HEK293 (cell line): ENCODE data around the gene MUC13.

Experiments
- CTCF ChIA-PET: fragments of 350-600 bp; formaldehyde crosslinking; extraction: SDS; loops from one replicate; lab custom pipeline; 2021; ENCODE audit warnings: antibody characterized with exemption; lab: Yijun Ruan, JAX
- POLR2A ChIA-PET: fragments of 300-600 bp; formaldehyde crosslinking; extraction: SDS; loops from one replicate; lab custom pipeline; 2020; ENCODE audit warnings: antibody characterized with exemption, inconsistent platforms; lab: Yijun Ruan, JAX
- H3K27ac ChIP-seq: fragments of 200-500 bp; sonication (Bioruptor generic); 2 replicates; pipeline ENCODE4 v1.5.1; 2014; ENCODE audit warnings: low read depth, low read length, control low read depth, inconsistent platforms; ENCODE audit errors: extremely low read depth
- H3K36me3 ChIP-seq, 2 experiments: fragments of 200-500 bp in 1 of 2; sonication (Bioruptor generic) in 1 of 2; 1 replicate in 1 of 2; 2 replicates in 1 of 2; pipeline ENCODE4 v1.5.1; 2014 to 2017; ENCODE audit warnings: inconsistent platforms in 2 of 2, low read length in 2 of 2; ENCODE audit not compliant: control insufficient read depth in 2 of 2, insufficient read depth in 1 of 2
- H3K4me1 ChIP-seq: fragments of 200-500 bp; sonication (Bioruptor generic); 2 replicates; pipeline ENCODE4 v1.5.1; 2014; ENCODE audit warnings: mild to moderate bottlenecking, low read length, inconsistent platforms; ENCODE audit not compliant: control insufficient read depth, insufficient read depth
- H3K4me3 ChIP-seq: 2 replicates; pipeline ENCODE4 v1.5.1; 2011; ENCODE audit warnings: low read depth, mild to moderate bottlenecking, control low read depth, low read length, moderate library complexity
- H3K9me3 ChIP-seq: fragments of 200-500 bp; sonication (Bioruptor generic); 2 replicates; pipeline ENCODE4 v1.5.1; 2014; ENCODE audit warnings: low read depth, low read length, inconsistent platforms; ENCODE audit not compliant: control insufficient read depth, insufficient read depth
- BCL6B ChIP-seq: fragments of 450-650 bp; formaldehyde crosslinking; IDR thresholded peaks from 2 replicates; pipeline ENCODE4 v1.5.1; 2017; ENCODE audit warnings: missing biosample characterization, missing genetic modification characterization
- FEZF1 ChIP-seq: fragments of 450-650 bp; formaldehyde crosslinking; IDR thresholded peaks from 2 replicates; pipeline ENCODE4 v1.5.1; 2016; ENCODE audit warnings: missing biosample characterization, missing genetic modification characterization
- GFI1B ChIP-seq: fragments of 450-650 bp; formaldehyde crosslinking; IDR thresholded peaks from 2 replicates; pipeline ENCODE4 v1.5.1; 2016; ENCODE audit warnings: missing biosample characterization, missing genetic modification characterization
- KLF16 ChIP-seq: fragments of 450-650 bp; formaldehyde crosslinking; IDR thresholded peaks from 2 replicates; pipeline ENCODE4 v1.5.1; 2017; ENCODE audit warnings: missing biosample characterization, missing genetic modification characterization
- MYNN ChIP-seq: fragments of 450-650 bp; formaldehyde crosslinking; IDR thresholded peaks from 2 replicates; pipeline ENCODE4 v1.5.1; 2016; ENCODE audit warnings: missing biosample characterization, missing genetic modification characterization, borderline replicate concordance
- PBX3 ChIP-seq: sonication (generic); formaldehyde crosslinking; IDR thresholded peaks from 2 replicates; pipeline ENCODE4 v1.8.1; 2022; ENCODE audit warnings: mild to moderate bottlenecking, moderate library complexity, missing genetic modification reagents
- REST ChIP-seq: fragments of 450-650 bp; formaldehyde crosslinking; IDR thresholded peaks from 2 replicates; pipeline ENCODE4 v1.5.1; 2016; ENCODE audit warnings: missing biosample characterization, missing genetic modification characterization
- SALL2 ChIP-seq: fragments of 450-650 bp; formaldehyde crosslinking; IDR thresholded peaks from 2 replicates; pipeline ENCODE4 v1.5.0; 2017; ENCODE audit warnings: missing biosample characterization, mild to moderate bottlenecking, missing genetic modification characterization, borderline replicate concordance
- SCRT2 ChIP-seq: fragments of 450-650 bp; formaldehyde crosslinking; IDR thresholded peaks from 2 replicates; pipeline ENCODE4 v1.5.1; 2016; ENCODE audit warnings: missing biosample characterization, missing genetic modification characterization
- SP7 ChIP-seq: fragments of 450-650 bp; formaldehyde crosslinking; IDR thresholded peaks from 2 replicates; pipeline ENCODE4 v1.5.1; 2016; ENCODE audit warnings: missing biosample characterization, missing genetic modification characterization
- ZBTB1 ChIP-seq: fragments of 450-650 bp; formaldehyde crosslinking; IDR thresholded peaks from 2 replicates; pipeline ENCODE4 v1.5.1; 2016; ENCODE audit warnings: missing biosample characterization, missing genetic modification characterization
- ZBTB10 ChIP-seq: fragments of 450-650 bp; formaldehyde crosslinking; IDR thresholded peaks from 2 replicates; pipeline ENCODE4 v1.5.1; 2016; ENCODE audit warnings: missing biosample characterization, missing genetic modification characterization
- ZBTB21 ChIP-seq: fragments of 450-650 bp; formaldehyde crosslinking; IDR thresholded peaks from 2 replicates; pipeline ENCODE4 v1.5.1; 2017; ENCODE audit warnings: missing biosample characterization, missing genetic modification characterization
- ZBTB44 ChIP-seq: fragments of 450-650 bp; IDR thresholded peaks from 2 replicates; pipeline ENCODE4 v1.5.1; 2018; ENCODE audit warnings: missing biosample characterization, mild to moderate bottlenecking, missing genetic modification characterization
- ZNF221 ChIP-seq: fragments of 450-650 bp; formaldehyde crosslinking; IDR thresholded peaks from 2 replicates; pipeline ENCODE4 v1.5.1; 2017; ENCODE audit warnings: missing biosample characterization, missing genetic modification characterization, borderline replicate concordance
- ZNF354C ChIP-seq: fragments of 450-650 bp; formaldehyde crosslinking; IDR thresholded peaks from 2 replicates; pipeline ENCODE4 v1.5.1; 2016; ENCODE audit warnings: missing biosample characterization, missing genetic modification characterization, low read depth, borderline replicate concordance
- ZNF362 ChIP-seq: fragments of 450-650 bp; formaldehyde crosslinking; IDR thresholded peaks from 2 replicates; pipeline ENCODE4 v1.5.1; 2016; ENCODE audit warnings: missing biosample characterization, missing genetic modification characterization
- ZNF513 ChIP-seq: fragments of 450-650 bp; IDR thresholded peaks from 2 replicates; pipeline ENCODE4 v1.5.1; 2018; ENCODE audit warnings: missing biosample characterization, missing genetic modification characterization
- ZNF555 ChIP-seq: fragments of 450-650 bp; formaldehyde crosslinking; conservative IDR thresholded peaks from 2 replicates; pipeline ENCODE4 v1.5.1; 2017; ENCODE audit warnings: missing biosample characterization, mild to moderate bottlenecking, missing genetic modification characterization, inconsistent platforms
- ZNF837 ChIP-seq: fragments of 450-650 bp; formaldehyde crosslinking; IDR thresholded peaks from 2 replicates; pipeline ENCODE4 v1.5.1; 2016; ENCODE audit warnings: missing biosample characterization, missing genetic modification characterization
- ZSCAN30 ChIP-seq: fragments of 450-650 bp; IDR thresholded peaks from 2 replicates; pipeline ENCODE4 v1.5.1; 2018; ENCODE audit warnings: missing biosample characterization, mild to moderate bottlenecking, missing genetic modification characterization, moderate library complexity

Gene MUC13

GRCh38 chr3:124923833-124924232 lies 10.7 kb downstream of the MUC13 start (continued):
- TF ChIP-seq PBX3 (CRISPR knock-in tag) (no peak), ZNF362 (no peak), SP7 (tag by site-specific recombination) (no peak), REST (tag by site-specific recombination) (no peak), ZBTB10 (tag by site-specific recombination) (no peak), ZBTB44 (no peak)

- TF ChIP-seq ZNF837 = no peak
- TF ChIP-seq SCRT2 (tag by site-specific recombination) = no peak
- no peak for TF ChIP-seq ZBTB1 (tag by site-specific recombination)
- no peak for TF ChIP-seq FEZF1 (tag by site-specific recombination)
- no peak for TF ChIP-seq GFI1B (tag by site-specific recombination)
- no peak for TF ChIP-seq KLF16 (tag by site-specific recombination)
- TF ChIP-seq SALL2 (tag by site-specific recombination) = no peak
- Histone ChIP-seq H3K4me3 (no peak overlapping the region), H3K27ac (no peak overlapping the region), H3K9me3 (no peaks in the 10 kb centered on the region), H3K4me1 (no peaks in the 10 kb centered on the region), H3K36me3 (no peaks in the 10 kb centered on the region)
- ChIA-PET POLR2A (interaction anchor here (0.5 kb wide), 1 partner anchor 26 kb away, joined by 7 read pairs; no protein-coding TSS in a partner anchor), CTCF (interaction anchor here (0.8 to 2.2 kb wide), 2 partner anchors 14 to 19 kb away, joined by 6 to 7 read pairs; no protein-coding TSS in a partner anchor)
These were observed 13.8 kb downstream of the MUC13 start for GRCh38 chr3:124920718-124921117.

GRCh38 chr3:124919756-124920155 lies 14.8 kb downstream of the MUC13 start:
- no peak overlapping the region for H3K27ac ChIP-seq
- CTCF ChIA-PET = no interaction called here
- TF ChIP-seq ZBTB21 = no peak
- no peak for TF ChIP-seq ZNF513 (tag by site-specific recombination)
- no peak for TF ChIP-seq MYNN (tag by site-specific recombination)
- TF ChIP-seq BCL6B (tag by site-specific recombination) = no peak
- no peak for TF ChIP-seq ZSCAN30 (tag by site-specific recombination)
- TF ChIP-seq ZNF555 (tag by site-specific recombination) = no peak
- TF ChIP-seq ZNF354C (tag by site-specific recombination) = no peak
- no peak for TF ChIP-seq ZNF221 (tag by site-specific recombination)

More at GRCh38 chr3:124919756-124920155, 14.8 kb downstream of the MUC13 start:
- Histone ChIP-seq H3K4me1 (no peaks in the 10 kb centered on the region), H3K9me3 (no peaks in the 10 kb centered on the region), H3K4me3 (no peak overlapping the region), H3K36me3 (no peaks in the 10 kb centered on the region)
- POLR2A ChIA-PET = no interaction called here
